Ectodermal cell (in vitro differentiated cells): ENCODE measurements around the gene CLDN1. TPM values are rescaled to one million over a fixed set of nuclear protein-coding genes. Genes with fewer than 3 reads are reported as not detected.
A peak's percentile ranks its signal among the peaks of the same experiment; 100 is the strongest.

ENCODE experiments used
- H3K27ac ChIP-seq: 2 replicates; pipeline ENCODE4 v1.7.0; 2013; ENCODE audit warnings: mild to moderate bottlenecking, low read depth, low read length; ENCODE audit not compliant: insufficient read depth, poor library complexity, severe bottlenecking
- H3K27me3 ChIP-seq: 2 replicates; pipeline ENCODE4 v1.7.0; 2013; ENCODE audit warnings: mild to moderate bottlenecking, low read length; ENCODE audit not compliant: insufficient read depth, control insufficient read depth, poor library complexity, severe bottlenecking
- H3K36me3 ChIP-seq: one replicate; pipeline ENCODE4 v1.7.0; 2013; ENCODE audit warnings: low read length; ENCODE audit not compliant: control insufficient read depth, insufficient read depth
- H3K4me1 ChIP-seq: one replicate; pipeline ENCODE4 v1.7.0; 2013; ENCODE audit warnings: low read length; ENCODE audit not compliant: control insufficient read depth, insufficient read depth
- H3K4me3 ChIP-seq: 2 replicates; pipeline ENCODE4 v1.7.0; 2013; ENCODE audit warnings: low read depth, low read length, control low read depth; ENCODE audit not compliant: insufficient read depth
- H3K9me3 ChIP-seq: 2 replicates; pipeline ENCODE4 v1.7.0; 2013; ENCODE audit warnings: mild to moderate bottlenecking, low read length, moderate library complexity; ENCODE audit not compliant: control insufficient read depth
- WGBS, 2 experiments: methylation state at CpG; one replicate each; pipeline ENCODE4 v1.1.7; 2013; ENCODE audit warnings: missing lambda C conversion rate in 2 of 2; 5-methylcytosine and 5-hydroxymethylcytosine counted together
- polyA plus RNA-seq, 4 experiments: library from polyadenylated mRNA; stranded (reverse); fragments of 50-300 nt; gene quantifications; one replicate each; pipeline ENCODE4 v1.2.3, GENCODE V29; 2013

The CLDN1 gene
- polyA plus RNA-seq (2013, experiment 1 of 4), result 2.0 TPM
- polyA plus RNA-seq (2013, experiment 2 of 4), result 2.8 TPM
- 2.2 TPM for polyA plus RNA-seq (2013, experiment 3 of 4)
- 2.4 TPM for polyA plus RNA-seq (2013, experiment 4 of 4)

- H3K4me1 ChIP-seq, result no peaks in the 10 kb centered on the region
- no peaks in the 10 kb centered on the region for H3K9me3 ChIP-seq
- H3K4me3 ChIP-seq, result peak within 1 kb of the TSS; percentile 40
- 4% methylated on average over 64 of the region's 64 CpGs for WGBS, 2 experiments
- H3K27ac ChIP-seq, result no peak within 1 kb of the TSS
- H3K36me3 ChIP-seq, result no peaks in the 10 kb centered on the region
- peaks cover 24% of the 10 kb centered on the region for H3K27me3 ChIP-seq
These were observed at the start of gene CLDN1 for GRCh38 chr3:190321789-190322603. Gene CLDN1, minus strand, starts transcription at chr3:190322446. Its CDS starts 240 bp downstream, at chr3:190322206.

- H3K9me3 ChIP-seq, result no peaks in the 10 kb centered on the region
- WGBS, 2 experiments, result 50% methylated on average over 2 of the region's 2 CpGs
- H3K4me1 ChIP-seq, result no peaks in the 10 kb centered on the region
- H3K4me3 ChIP-seq, result no peak overlapping the region
- H3K36me3 ChIP-seq, result no peaks in the 10 kb centered on the region
- no peak overlapping the region for H3K27ac ChIP-seq
- H3K27me3 ChIP-seq, result no peaks in the 10 kb centered on the region
These were observed 48.9 kb upstream of the CLDN1 start for GRCh38 chr3:190371152-190371551.

- 85 to 89% methylated on average over 2 of the region's 2 CpGs for WGBS, 2 experiments
- H3K4me1 ChIP-seq, result no peaks in the 10 kb centered on the region
- H3K27me3 ChIP-seq, result no peaks in the 10 kb centered on the region
- no peak overlapping the region for H3K27ac ChIP-seq
- H3K9me3 ChIP-seq, result no peaks in the 10 kb centered on the region
- no peak overlapping the region for H3K4me3 ChIP-seq
- no peaks in the 10 kb centered on the region for H3K36me3 ChIP-seq
These were observed 48.1 kb upstream of the CLDN1 start for GRCh38 chr3:190370369-190370768.

DNA sequence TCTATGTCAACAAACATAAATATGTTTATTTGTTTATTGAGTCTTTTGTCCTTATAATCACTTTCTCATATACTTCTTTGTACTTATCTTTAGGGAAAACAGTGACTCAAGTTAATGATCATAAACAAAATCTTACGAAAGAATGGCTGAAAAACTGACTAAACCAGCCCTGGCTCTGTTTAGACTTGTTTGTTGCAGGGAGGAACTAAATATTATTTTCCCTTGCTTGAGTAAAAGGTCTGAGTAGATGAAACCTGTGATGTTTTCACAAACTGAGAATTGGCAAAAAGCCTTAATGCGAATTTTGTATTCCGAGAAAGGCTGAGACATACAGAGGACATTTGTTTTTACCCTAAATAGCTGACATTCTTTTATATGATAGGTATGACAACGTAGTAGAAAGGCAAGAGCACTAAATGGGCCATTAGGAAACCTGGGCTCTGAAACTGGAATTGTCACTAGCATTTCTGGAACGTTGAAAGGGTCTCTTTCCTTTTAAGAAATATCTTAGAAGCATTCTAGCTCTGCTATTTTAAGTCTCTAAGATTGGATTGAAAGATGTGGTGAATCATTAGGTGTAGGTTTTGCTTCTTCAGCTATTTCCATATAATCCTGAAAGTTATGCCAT, 47.5 kb upstream of the CLDN1 start:
- no peaks in the 10 kb centered on the region for H3K27me3 ChIP-seq
- H3K4me3 ChIP-seq, result no peak overlapping the region
- H3K4me1 ChIP-seq, result no peaks in the 10 kb centered on the region
- H3K9me3 ChIP-seq, result no peaks in the 10 kb centered on the region
- no peak overlapping the region for H3K27ac ChIP-seq
- 90 to 92% methylated on average over 5 of the region's 5 CpGs for WGBS, 2 experiments
- no peaks in the 10 kb centered on the region for H3K36me3 ChIP-seq

GRCh38 chr3:190368881-190369280, 46.6 kb upstream of the CLDN1 start:
- H3K36me3 ChIP-seq, result no peaks in the 10 kb centered on the region
- no peaks in the 10 kb centered on the region for H3K4me1 ChIP-seq
- H3K27ac ChIP-seq, result no peak overlapping the region
- no peaks in the 10 kb centered on the region for H3K9me3 ChIP-seq
- H3K4me3 ChIP-seq, result no peak overlapping the region
- H3K27me3 ChIP-seq, result no peaks in the 10 kb centered on the region

- Histone ChIP-seq H3K4me3 (no peak overlapping the region), H3K9me3 (no peaks in the 10 kb centered on the region), H3K4me1 (no peaks in the 10 kb centered on the region), H3K36me3 (no peaks in the 10 kb centered on the region), H3K27me3 (no peaks in the 10 kb centered on the region), H3K27ac (no peak overlapping the region)
- WGBS, 2 experiments, result 51 to 100% methylated on average over 1 to 2 of the region's 2 CpGs
These were observed 43.9 kb upstream of the CLDN1 start for GRCh38 chr3:190366133-190366532.

- Histone ChIP-seq H3K4me1 (no peaks in the 10 kb centered on the region), H3K27me3 (no peaks in the 10 kb centered on the region), H3K9me3 (no peaks in the 10 kb centered on the region), H3K27ac (no peak overlapping the region), H3K4me3 (no peak overlapping the region), H3K36me3 (no peaks in the 10 kb centered on the region)
- WGBS, 2 experiments, result 18 to 21% methylated on average over 8 to 9 of the region's 9 CpGs
These were observed 40.0 kb upstream of the CLDN1 start for GRCh38 chr3:190362258-190362657.

DNA sequence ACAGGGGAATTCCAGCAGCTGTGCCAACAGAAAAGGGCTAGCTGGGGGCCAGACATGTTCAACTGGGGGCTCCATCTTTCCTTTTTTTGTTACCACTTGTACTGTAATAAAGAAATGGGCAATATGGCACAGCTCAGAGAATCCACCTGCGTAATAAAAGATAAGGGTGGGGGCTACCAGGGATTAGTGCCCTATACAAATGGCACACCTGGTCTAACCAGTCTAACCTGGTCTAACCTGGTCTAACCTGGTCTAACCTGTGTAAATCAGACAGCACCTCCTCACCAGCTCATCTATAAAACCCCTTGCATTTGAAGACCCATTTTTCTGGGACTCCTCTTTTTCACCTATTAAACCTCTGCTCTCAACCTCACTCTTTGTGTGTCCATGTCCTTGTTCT, 39.5 kb upstream of the CLDN1 start:
- Histone ChIP-seq H3K4me1 (no peaks in the 10 kb centered on the region), H3K27me3 (no peaks in the 10 kb centered on the region), H3K4me3 (no peak overlapping the region), H3K36me3 (no peaks in the 10 kb centered on the region), H3K9me3 (no peaks in the 10 kb centered on the region), H3K27ac (no peak overlapping the region)
- 100% methylated on average over 1 of the region's 1 CpG for WGBS, 2 experiments

DNA sequence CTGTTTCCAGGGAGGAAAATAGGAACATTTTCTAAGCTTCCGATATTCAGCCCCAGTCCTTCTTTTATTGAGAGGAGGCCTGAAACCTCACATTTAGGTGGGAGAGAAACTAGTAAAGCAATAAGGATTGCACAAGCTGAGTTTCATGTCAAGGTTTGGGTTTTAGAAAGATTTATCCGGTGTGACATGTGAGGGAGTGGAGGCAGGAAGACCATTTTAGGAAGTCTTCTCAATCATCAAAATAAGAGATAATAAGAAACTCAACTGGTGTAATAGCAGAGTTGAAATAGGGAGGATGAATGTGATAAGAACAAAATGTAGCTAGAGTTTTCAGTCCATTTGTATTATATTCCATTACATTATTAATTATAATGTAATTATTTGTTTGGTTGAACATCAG, 38.0 kb upstream of the CLDN1 start:
- H3K27ac ChIP-seq, result no peak overlapping the region
- no peaks in the 10 kb centered on the region for H3K4me1 ChIP-seq
- no peak overlapping the region for H3K4me3 ChIP-seq
- no peaks in the 10 kb centered on the region for H3K27me3 ChIP-seq
- H3K9me3 ChIP-seq, result no peaks in the 10 kb centered on the region
- WGBS, 2 experiments, result 79 to 100% methylated on average over 2 of the region's 2 CpGs
- H3K36me3 ChIP-seq, result no peaks in the 10 kb centered on the region

- H3K4me1 ChIP-seq, result no peaks in the 10 kb centered on the region
- no peak overlapping the region for H3K4me3 ChIP-seq
- no peak overlapping the region for H3K27ac ChIP-seq
- H3K36me3 ChIP-seq, result no peaks in the 10 kb centered on the region
- H3K27me3 ChIP-seq, result no peaks in the 10 kb centered on the region
- 86 to 87% methylated on average over 2 of the region's 2 CpGs for WGBS, 2 experiments
- H3K9me3 ChIP-seq, result no peaks in the 10 kb centered on the region
These were observed 37.6 kb upstream of the CLDN1 start for GRCh38 chr3:190359813-190360212.
